ENCODE data around the gene IL13.

The IL13 gene

GRCh38 chr5:132684491-132684890 lies 26.5 kb downstream of the IL13 start:
- H3K27me3 ChIP-seq (replicated peaks; ENCODE audit: control insufficient read depth, insufficient read depth, low read length), result no peaks in the 10 kb centered on the region
- no peak for DNase-seq (ENCODE audit: extremely low read depth, insufficient read length)

GRCh38 chr5:132684922-132685720 lies 27.1 kb downstream of the IL13 start:
- Histone ChIP-seq H3K36me3 (ENCODE audit: control insufficient read depth, insufficient read depth, low read length) (no peaks in the 10 kb centered on the region), H3K27me3 (replicated peaks; ENCODE audit: control insufficient read depth, insufficient read depth, low read length) (no peaks in the 10 kb centered on the region), H3K4me3 (replicated peaks; ENCODE audit: low read depth, low read length) (no peak overlapping the region)
- no peak for TF ChIP-seq CTCF (IDR thresholded peaks at IDR 0.05; ENCODE audit: insufficient read depth, low read length, poor library complexity, severe bottlenecking)
- no peak for DNase-seq (ENCODE audit: extremely low read depth, insufficient read length)

More at GRCh38 chr5:132684491-132684890, 26.5 kb downstream of the IL13 start:
- Histone ChIP-seq H3K36me3 (ENCODE audit: control insufficient read depth, insufficient read depth, low read length) (no peaks in the 10 kb centered on the region), H3K4me3 (replicated peaks; ENCODE audit: low read depth, low read length) (no peak overlapping the region)
- TF ChIP-seq CTCF (IDR thresholded peaks at IDR 0.05; ENCODE audit: insufficient read depth, low read length, poor library complexity, severe bottlenecking), result no peak

GRCh38 chr5:132686193-132686592 lies 28.2 kb downstream of the IL13 start:
- no peak for DNase-seq (ENCODE audit: extremely low read depth, insufficient read length)
- Histone ChIP-seq H3K27me3 (replicated peaks; ENCODE audit: control insufficient read depth, insufficient read depth, low read length) (no peaks in the 10 kb centered on the region), H3K36me3 (ENCODE audit: control insufficient read depth, insufficient read depth, low read length) (no peaks in the 10 kb centered on the region), H3K4me3 (replicated peaks; ENCODE audit: low read depth, low read length) (no peak overlapping the region)
- no peak for TF ChIP-seq CTCF (IDR thresholded peaks at IDR 0.05; ENCODE audit: insufficient read depth, low read length, poor library complexity, severe bottlenecking)

- Histone ChIP-seq H3K4me3 (replicated peaks; ENCODE audit: low read depth, low read length) (no peak overlapping the region), H3K27me3 (replicated peaks; ENCODE audit: control insufficient read depth, insufficient read depth, low read length) (no peaks in the 10 kb centered on the region), H3K36me3 (ENCODE audit: control insufficient read depth, insufficient read depth, low read length) (no peaks in the 10 kb centered on the region)
- DNase-seq (ENCODE audit: extremely low read depth, insufficient read length), result no peak
- TF ChIP-seq CTCF (IDR thresholded peaks at IDR 0.05; ENCODE audit: insufficient read depth, low read length, poor library complexity, severe bottlenecking), result no peak
Observed at GRCh38 chr5:132687995-132688394, 30.0 kb downstream of the IL13 start.

GRCh38 chr5:132688536-132689339 lies 30.8 kb downstream of the IL13 start:
- Histone ChIP-seq H3K36me3 (ENCODE audit: control insufficient read depth, insufficient read depth, low read length) (no peaks in the 10 kb centered on the region), H3K27me3 (replicated peaks; ENCODE audit: control insufficient read depth, insufficient read depth, low read length) (no peaks in the 10 kb centered on the region), H3K4me3 (replicated peaks; ENCODE audit: low read depth, low read length) (no peak overlapping the region)
- TF ChIP-seq CTCF (IDR thresholded peaks at IDR 0.05; ENCODE audit: insufficient read depth, low read length, poor library complexity, severe bottlenecking), result no peak
- no peak for DNase-seq (ENCODE audit: extremely low read depth, insufficient read length)
